Measurements from ENCODE around the gene FNDC3B.
A peak's percentile ranks its signal among the peaks of the same experiment; 100 is the strongest.

The FNDC3B gene

GRCh38 chr3:172314591-172315160, 275.3 kb downstream of the FNDC3B start:
- TF ChIP-seq EP300 (IDR thresholded peaks at IDR 0.05; ENCODE audit: borderline replicate concordance) = no peak
- no peak for TF ChIP-seq USF1 (IDR thresholded peaks at IDR 0.05)
- no peak for TF ChIP-seq YY1 (IDR thresholded peaks at IDR 0.05; ENCODE audit: low read depth)
- no peak for TF ChIP-seq NFIC (IDR thresholded peaks at IDR 0.05)
- no peak for TF ChIP-seq ZBTB7A (IDR thresholded peaks at IDR 0.05; ENCODE audit: low read depth)
- no peak for TF ChIP-seq REST (IDR thresholded peaks at IDR 0.05; ENCODE audit: low read depth)
- TF ChIP-seq CREB1 (IDR thresholded peaks at IDR 0.05; ENCODE audit: low read depth) = no peak
- TF ChIP-seq FOXM1 (IDR thresholded peaks at IDR 0.05; ENCODE audit: borderline replicate concordance, low read depth) = no peak
- no peak for TF ChIP-seq EGR1 (IDR thresholded peaks at IDR 0.05)
- TF ChIP-seq CEBPB (IDR thresholded peaks at IDR 0.05) = no peak
- TF ChIP-seq TAF1 (IDR thresholded peaks at IDR 0.05; ENCODE audit: low read depth) = no peak

- TF ChIP-seq ZBTB7A (IDR thresholded peaks at IDR 0.05; ENCODE audit: low read depth) (no peak), TEAD4 (IDR thresholded peaks at IDR 0.05) (0 out of 2 replicates have a peak, but pooled peaks have one; percentile 13), TCF12 (IDR thresholded peaks at IDR 0.05; ENCODE audit: low read depth) (0 out of 2 replicates have a peak, but pooled peaks have one; percentile 22)
These were observed 276.2 kb downstream of the FNDC3B start for GRCh38 chr3:172315401-172316091.

- TF ChIP-seq NFIC (IDR thresholded peaks at IDR 0.05) (no peak), CREB1 (IDR thresholded peaks at IDR 0.05; ENCODE audit: low read depth) (no peak), RAD21 (IDR thresholded peaks at IDR 0.05; ENCODE audit: low read depth) (no peak), TCF12 (IDR thresholded peaks at IDR 0.05; ENCODE audit: low read depth) (no peak), TEAD4 (IDR thresholded peaks at IDR 0.05) (no peak), TAF1 (IDR thresholded peaks at IDR 0.05; ENCODE audit: low read depth) (no peak)
These were observed 277.4 kb downstream of the FNDC3B start for GRCh38 chr3:172316758-172317157.

- TF ChIP-seq FOXM1 (IDR thresholded peaks at IDR 0.05; ENCODE audit: borderline replicate concordance, low read depth) (no peak), MAX (IDR thresholded peaks at IDR 0.05) (no peak), ZBTB7A (IDR thresholded peaks at IDR 0.05; ENCODE audit: low read depth) (no peak), NFIC (IDR thresholded peaks at IDR 0.05) (no peak), YY1 (IDR thresholded peaks at IDR 0.05; ENCODE audit: low read depth) (no peak), EP300 (IDR thresholded peaks at IDR 0.05; ENCODE audit: borderline replicate concordance) (no peak), RAD21 (IDR thresholded peaks at IDR 0.05; ENCODE audit: low read depth) (no peak), EGR1 (IDR thresholded peaks at IDR 0.05) (no peak)
These were observed 278.1 kb downstream of the FNDC3B start for GRCh38 chr3:172317481-172317880.

GRCh38 chr3:172317984-172318383, 278.6 kb downstream of the FNDC3B start:
- TF ChIP-seq CREB1 (IDR thresholded peaks at IDR 0.05; ENCODE audit: low read depth) = no peak
- TF ChIP-seq MAX (IDR thresholded peaks at IDR 0.05) = no peak
- no peak for TF ChIP-seq FOXM1 (IDR thresholded peaks at IDR 0.05; ENCODE audit: borderline replicate concordance, low read depth)
- no peak for TF ChIP-seq TCF12 (IDR thresholded peaks at IDR 0.05; ENCODE audit: low read depth)
- TF ChIP-seq NFIC (IDR thresholded peaks at IDR 0.05) = no peak
- no peak for TF ChIP-seq CEBPB (IDR thresholded peaks at IDR 0.05)
- TF ChIP-seq ZBTB7A (IDR thresholded peaks at IDR 0.05; ENCODE audit: low read depth) = no peak

- TF ChIP-seq RAD21 (IDR thresholded peaks at IDR 0.05; ENCODE audit: low read depth) (no peak), USF1 (IDR thresholded peaks at IDR 0.05) (no peak), TAF1 (IDR thresholded peaks at IDR 0.05; ENCODE audit: low read depth) (no peak), NFIC (IDR thresholded peaks at IDR 0.05) (no peak)
These were observed 280.2 kb downstream of the FNDC3B start for GRCh38 chr3:172319595-172319994.

GRCh38 chr3:172320468-172320867, 281.1 kb downstream of the FNDC3B start:
- no peak for TF ChIP-seq EGR1 (IDR thresholded peaks at IDR 0.05)

- TF ChIP-seq FOXM1 (IDR thresholded peaks at IDR 0.05; ENCODE audit: borderline replicate concordance, low read depth) (no peak), EGR1 (IDR thresholded peaks at IDR 0.05) (no peak), TCF12 (IDR thresholded peaks at IDR 0.05; ENCODE audit: low read depth) (no peak)
These were observed 281.7 kb downstream of the FNDC3B start for GRCh38 chr3:172321035-172321434.

All from Ishikawa (cell line).